Measurements from ENCODE around the gene HEXA. TPM values are rescaled to one million over a fixed set of nuclear protein-coding genes. Genes with fewer than 3 reads are reported as not detected.
"Not testable (repeated sequence)": the region's sequence is repeated elsewhere in the genome, so short reads cannot be mapped to it uniquely, and the experiment has no call there.

Gene HEXA
- total RNA-seq: 10 to 100 TPM; 90.3 to 91.7 TPM

GRCh38 chr15:72375846-72376581 lies at the start of gene HEXA:
Gene HEXA (minus strand): TSS chr15:72376014. CDS start chr15:72375972, 42 bp downstream.
- Mint-ChIP-seq H3K27ac (peak within 1 kb of the TSS; percentile 98 to 99), H3K4me3 (peak within 1 kb of the TSS; percentile 96), H3K9me3 (no peaks in the 10 kb centered on the region), H3K36me3 (no peaks in the 10 kb centered on the region), H3K27me3 (peaks cover 0 to 1% of the 10 kb centered on the region in 2 donors), H3K4me1 (ENCODE audit: low read depth in 2 of 2) (peaks cover 34 to 37% of the 10 kb centered on the region in 2 donors)
- DNase-seq (ENCODE audit: low spot score) (peak; percentile 94), ATAC-seq (peak; percentile 92 to 93)

DNA sequence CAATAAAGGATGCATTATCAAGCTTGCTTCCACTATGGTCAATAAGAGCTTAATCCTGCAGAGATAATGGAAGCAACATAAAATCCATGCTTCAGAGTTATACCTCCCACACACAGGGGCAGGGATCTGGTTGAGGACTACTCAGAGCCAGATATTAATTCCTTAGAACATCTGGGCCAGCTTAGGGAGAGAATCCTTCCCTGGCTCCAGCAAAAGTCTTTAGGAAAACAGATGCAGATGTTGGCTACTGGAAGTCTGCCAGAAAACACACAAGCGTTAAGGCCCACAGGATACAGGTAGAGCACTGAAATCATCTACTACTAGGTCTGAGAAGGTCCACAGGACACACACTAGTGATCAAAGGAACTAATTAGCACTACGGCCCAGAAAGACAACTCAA lies 47.4 kb upstream of the HEXA start:
- DNase-seq (ENCODE audit: low spot score): no peak
- H3K9me3 Mint-ChIP-seq: peaks cover 6% of the 10 kb centered on the region

GRCh38 chr15:72421484-72421883 lies 45.7 kb upstream of the HEXA start:
- Mint-ChIP-seq H3K27ac (no peak overlapping the region), H3K27me3 (peaks cover 0 to 12% of the 10 kb centered on the region in 2 donors), H3K4me1 (ENCODE audit: low read depth in 2 of 2) (no peaks in the 10 kb centered on the region), H3K9me3 (peaks cover 6% of the 10 kb centered on the region), H3K4me3 (no peak overlapping the region), H3K36me3 (peaks cover 6% of the 10 kb centered on the region)
- ATAC-seq (no peak), DNase-seq (ENCODE audit: low spot score) (no peak)

More for the DNA sequence above, 47.4 kb upstream of the HEXA start:
- Mint-ChIP-seq H3K4me1 (ENCODE audit: low read depth in 2 of 2) (no peaks in the 10 kb centered on the region), H3K27me3 (peaks cover 0 to 12% of the 10 kb centered on the region in 2 donors), H3K36me3 (peaks cover 10% of the 10 kb centered on the region), H3K4me3 (no peak overlapping the region), H3K27ac (no peak overlapping the region)
- ATAC-seq: no peak

DNA sequence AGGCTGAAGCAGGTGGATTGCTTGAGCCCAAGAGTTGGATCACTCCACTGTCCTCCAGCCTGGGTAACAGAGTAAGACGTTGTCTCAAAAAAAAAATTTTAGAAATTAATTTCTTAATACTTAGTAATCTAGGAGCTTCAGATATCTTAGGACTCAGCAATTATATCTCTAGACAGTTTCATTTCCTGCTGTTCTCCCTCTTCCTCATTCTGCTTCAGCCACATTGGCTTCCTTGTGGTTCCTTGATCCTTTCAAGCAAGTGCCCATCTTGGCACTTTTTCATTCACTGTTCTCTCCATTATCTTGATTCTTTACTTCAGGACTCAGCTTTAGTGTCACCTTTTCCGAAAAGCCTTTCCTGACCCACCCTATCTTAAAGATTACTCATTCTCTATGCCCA lies 44.8 kb upstream of the HEXA start:
- no peaks in the 10 kb centered on the region for H3K4me1 Mint-ChIP-seq (ENCODE audit: low read depth in 2 of 2)
- no peak for DNase-seq (ENCODE audit: low spot score)
- no peaks in the 10 kb centered on the region for H3K36me3 Mint-ChIP-seq
- peaks cover 0 to 12% of the 10 kb centered on the region in 2 donors for H3K27me3 Mint-ChIP-seq
- H3K4me3 Mint-ChIP-seq: no peak overlapping the region
- ATAC-seq: no peak
- H3K27ac Mint-ChIP-seq: no peak overlapping the region
- peaks cover 3% of the 10 kb centered on the region for H3K9me3 Mint-ChIP-seq

- not testable (repeated sequence) for DNase-seq (ENCODE audit: low spot score); H3K4me1 Mint-ChIP-seq (ENCODE audit: low read depth in 2 of 2); ATAC-seq; H3K9me3 Mint-ChIP-seq; H3K36me3 Mint-ChIP-seq; H3K27ac Mint-ChIP-seq; H3K4me3 Mint-ChIP-seq
- peaks cover 0 to 12% of the 10 kb centered on the region in 2 donors for H3K27me3 Mint-ChIP-seq
Observed at GRCh38 chr15:72419768-72420167, 44.0 kb upstream of the HEXA start.

- H3K4me3 Mint-ChIP-seq: no peak overlapping the region
- no peak for ATAC-seq
- H3K36me3 Mint-ChIP-seq: peaks cover 4% of the 10 kb centered on the region
- H3K9me3 Mint-ChIP-seq: no peaks in the 10 kb centered on the region
- H3K27ac Mint-ChIP-seq: no peak overlapping the region
- no peaks in the 10 kb centered on the region for H3K4me1 Mint-ChIP-seq (ENCODE audit: low read depth in 2 of 2)
- DNase-seq (ENCODE audit: low spot score): no peak
- H3K27me3 Mint-ChIP-seq: peaks cover 13% of the 10 kb centered on the region in 2 donors
Observed at GRCh38 chr15:72415304-72415703, 39.5 kb upstream of the HEXA start.

DNA sequence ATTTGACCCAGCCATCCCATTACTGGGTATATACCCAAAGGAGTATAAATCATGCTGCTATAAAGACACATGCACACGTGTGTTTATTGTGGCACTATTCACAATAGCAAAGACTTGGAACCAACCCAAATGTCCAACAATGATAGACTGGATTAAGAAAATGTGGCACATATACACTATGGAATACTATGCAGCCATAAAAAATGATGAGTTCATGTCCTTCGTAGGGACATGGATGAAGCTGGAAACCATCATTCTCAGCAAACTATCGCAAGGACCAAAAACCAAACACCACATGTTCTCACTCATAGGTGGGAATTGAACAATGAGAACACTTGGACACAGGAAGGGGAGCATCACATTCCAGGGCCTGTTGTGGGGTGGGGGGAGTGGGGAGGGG lies 37.5 kb upstream of the HEXA start:
- H3K36me3 Mint-ChIP-seq; H3K27ac Mint-ChIP-seq; ATAC-seq; H3K9me3 Mint-ChIP-seq; H3K4me3 Mint-ChIP-seq; H3K4me1 Mint-ChIP-seq (ENCODE audit: low read depth in 2 of 2); DNase-seq (ENCODE audit: low spot score): not testable (repeated sequence)
- H3K27me3 Mint-ChIP-seq: peaks cover 18 to 24% of the 10 kb centered on the region in 2 donors

- no peaks in the 10 kb centered on the region for H3K4me1 Mint-ChIP-seq (ENCODE audit: low read depth in 2 of 2)
- ATAC-seq (no peak), DNase-seq (ENCODE audit: low spot score) (no peak)
- peaks cover 24 to 39% of the 10 kb centered on the region in 2 donors for H3K27me3 Mint-ChIP-seq
- no peak overlapping the region for H3K27ac Mint-ChIP-seq
- no peak overlapping the region for H3K4me3 Mint-ChIP-seq
- H3K9me3 Mint-ChIP-seq: no peaks in the 10 kb centered on the region
- peaks cover 4% of the 10 kb centered on the region for H3K36me3 Mint-ChIP-seq
Observed at GRCh38 chr15:72411544-72411943, 35.7 kb upstream of the HEXA start.

DNA sequence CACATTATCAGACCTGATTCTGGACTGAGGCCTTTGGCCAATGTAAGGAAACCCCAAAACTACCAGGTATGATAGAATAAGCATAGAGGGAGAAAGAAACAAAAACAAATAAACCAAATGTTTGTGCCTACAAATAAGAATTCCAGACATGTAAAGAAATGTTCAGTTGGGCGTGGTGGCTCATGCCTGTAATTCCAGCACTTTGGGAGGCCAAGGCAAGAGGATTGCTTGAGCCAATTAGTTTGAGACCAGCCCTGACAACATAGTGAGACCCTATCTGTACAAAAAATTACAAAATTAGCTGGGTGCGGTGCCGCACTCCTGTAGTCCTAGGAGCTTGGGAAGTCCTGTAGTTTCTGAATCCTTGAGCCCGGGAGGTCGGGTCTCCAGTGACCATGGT lies 35.3 kb upstream of the HEXA start:
- Mint-ChIP-seq H3K36me3 (peaks cover 4% of the 10 kb centered on the region), H3K9me3 (no peaks in the 10 kb centered on the region), H3K4me3 (no peak overlapping the region), H3K27ac (no peak overlapping the region), H3K4me1 (ENCODE audit: low read depth in 2 of 2) (no peaks in the 10 kb centered on the region), H3K27me3 (peaks cover 27 to 43% of the 10 kb centered on the region in 2 donors)
- no peak for DNase-seq (ENCODE audit: low spot score)
- no peak for ATAC-seq

- Mint-ChIP-seq H3K27ac (no peak overlapping the region), H3K27me3 (peaks cover 45 to 72% of the 10 kb centered on the region in 2 donors)
Observed at GRCh38 chr15:72406936-72407335, 31.1 kb upstream of the HEXA start.

DNA sequence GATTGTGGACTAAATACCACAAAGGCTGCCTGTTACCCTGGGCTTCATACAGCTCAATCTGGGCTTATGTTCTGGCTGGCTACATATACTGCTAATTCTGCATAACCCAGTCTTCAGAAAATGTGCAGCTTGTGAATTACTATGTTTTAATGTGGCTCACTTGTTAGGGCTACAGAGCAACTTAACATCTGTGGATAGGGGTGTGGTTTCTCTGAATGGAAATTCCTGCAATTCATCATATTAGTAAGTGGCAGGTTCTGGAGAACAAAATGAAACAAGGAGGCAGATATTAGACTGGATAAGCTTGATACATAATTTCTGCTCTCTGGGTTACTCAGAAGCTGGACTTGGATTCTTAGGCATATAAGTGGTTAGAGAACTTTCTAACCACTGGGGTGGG lies 29.0 kb upstream of the HEXA start:
- Mint-ChIP-seq H3K4me1 (ENCODE audit: low read depth in 2 of 2) (no peaks in the 10 kb centered on the region), H3K9me3 (no peaks in the 10 kb centered on the region), H3K36me3 (no peaks in the 10 kb centered on the region), H3K27me3 (peaks cover 39 to 64% of the 10 kb centered on the region in 2 donors), H3K4me3 (no peak overlapping the region), H3K27ac (no peak overlapping the region)
- DNase-seq (ENCODE audit: low spot score) (no peak), ATAC-seq (no peak)

More at GRCh38 chr15:72406936-72407335, 31.1 kb upstream of the HEXA start:
- Mint-ChIP-seq H3K4me1 (ENCODE audit: low read depth in 2 of 2) (no peaks in the 10 kb centered on the region), H3K4me3 (no peak overlapping the region), H3K36me3 (peaks cover 4% of the 10 kb centered on the region), H3K9me3 (no peaks in the 10 kb centered on the region)
- DNase-seq (ENCODE audit: low spot score) (no peak), ATAC-seq (no peak)

GRCh38 chr15:72404356-72404755 lies 28.5 kb upstream of the HEXA start:
- ATAC-seq (no peak), DNase-seq (ENCODE audit: low spot score) (no peak)
- H3K4me3 Mint-ChIP-seq: no peak overlapping the region
- no peaks in the 10 kb centered on the region for H3K9me3 Mint-ChIP-seq
- no peaks in the 10 kb centered on the region for H3K36me3 Mint-ChIP-seq
- peaks cover 36 to 59% of the 10 kb centered on the region in 2 donors for H3K27me3 Mint-ChIP-seq
- H3K4me1 Mint-ChIP-seq (ENCODE audit: low read depth in 2 of 2): no peaks in the 10 kb centered on the region
- H3K27ac Mint-ChIP-seq: no peak overlapping the region

DNA sequence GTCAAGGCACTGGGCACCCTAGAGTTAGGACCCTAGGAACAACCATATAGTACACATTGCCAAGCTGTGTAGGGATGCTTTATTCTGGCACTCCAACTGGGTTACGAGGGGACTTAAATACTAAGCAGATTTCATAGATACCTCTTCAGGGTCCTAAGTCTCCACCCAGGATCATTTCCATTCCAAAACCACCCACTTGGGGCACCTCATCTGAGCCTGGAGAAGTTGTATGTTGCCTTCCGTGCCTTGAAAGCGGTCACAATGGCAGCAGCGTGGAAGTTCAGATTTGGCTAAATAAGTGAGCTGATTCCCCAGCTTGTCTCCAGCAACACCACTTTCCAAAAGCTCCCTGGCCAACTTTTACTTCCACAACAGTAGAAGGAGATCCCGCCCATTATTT lies 26.9 kb upstream of the HEXA start:
- Mint-ChIP-seq H3K4me1 (ENCODE audit: low read depth in 2 of 2) (no peaks in the 10 kb centered on the region), H3K4me3 (no peak overlapping the region), H3K27ac (no peak overlapping the region), H3K27me3 (peaks cover 37 to 49% of the 10 kb centered on the region in 2 donors), H3K9me3 (no peaks in the 10 kb centered on the region), H3K36me3 (no peaks in the 10 kb centered on the region)
- DNase-seq (ENCODE audit: low spot score) (no peak), ATAC-seq (no peak)

DNA sequence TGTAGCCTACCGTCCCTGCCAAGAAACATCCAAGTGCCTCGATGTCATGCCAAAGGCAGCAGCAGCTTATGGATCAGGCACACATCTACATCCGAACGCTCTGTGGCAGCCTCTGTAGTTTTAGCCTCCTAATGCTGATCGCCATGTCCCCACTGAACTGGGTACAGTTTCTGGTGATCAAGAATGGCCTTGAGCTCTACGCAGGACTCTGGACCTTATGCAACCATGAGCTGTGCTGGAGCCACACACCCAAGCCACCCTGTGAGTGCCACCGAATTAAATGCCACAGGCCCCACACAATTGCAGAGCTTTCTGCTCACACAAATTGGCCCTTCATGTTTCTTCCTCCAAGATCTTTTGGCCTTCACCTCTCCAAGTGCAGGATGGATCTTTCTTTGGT lies 22.8 kb upstream of the HEXA start:
- H3K36me3 Mint-ChIP-seq: no peaks in the 10 kb centered on the region
- H3K27ac Mint-ChIP-seq: no peak overlapping the region
- no peaks in the 10 kb centered on the region for H3K4me1 Mint-ChIP-seq (ENCODE audit: low read depth in 2 of 2)
- ATAC-seq (no peak), DNase-seq (ENCODE audit: low spot score) (no peak)
- H3K9me3 Mint-ChIP-seq: no peaks in the 10 kb centered on the region
- H3K27me3 Mint-ChIP-seq: peaks cover 16 to 17% of the 10 kb centered on the region in 2 donors
- H3K4me3 Mint-ChIP-seq: no peak overlapping the region

All from natural killer cell treated with Interleukin-12 subunit alpha and Interleukin-12 subunit beta and Interleukin-15 and Interleukin-18, amount 100 ng/mL, for 72 hours (primary cell).